HUES64 (cell line): ENCODE data around the gene RPL10A.

Experiments
- H3K27ac ChIP-seq: 2 replicates; pipeline ENCODE4 v1.7.0; 2013; ENCODE audit warnings: low read depth, low read length, inconsistent platforms
- H3K27me3 ChIP-seq: 2 replicates; pipeline ENCODE4 v1.6.1; 2013; ENCODE audit warnings: mild to moderate bottlenecking, low read length; ENCODE audit not compliant: insufficient read depth
- H3K36me3 ChIP-seq: 2 replicates; pipeline ENCODE4 v1.6.1; 2013; ENCODE audit warnings: mild to moderate bottlenecking, low read length; ENCODE audit not compliant: insufficient read depth
- H3K4me1 ChIP-seq: 2 replicates; pipeline ENCODE4 v1.6.1; 2013; ENCODE audit warnings: mild to moderate bottlenecking, low read length, moderate library complexity; ENCODE audit not compliant: insufficient read depth
- H3K4me3 ChIP-seq: 2 replicates; pipeline ENCODE4 v1.5.1; 2013; ENCODE audit warnings: mild to moderate bottlenecking, low read length, moderate library complexity
- H3K9ac ChIP-seq: 2 replicates; pipeline ENCODE4 v1.6.1; 2013; ENCODE audit warnings: mild to moderate bottlenecking, low read depth, low read length
- H3K9me3 ChIP-seq: 2 replicates; pipeline ENCODE4 v1.6.1; 2013; ENCODE audit warnings: low read depth, low read length; ENCODE audit not compliant: insufficient read depth
- WGBS: fragments of 150-250, 120-280 bp; methylation state at CpG from one replicate; pipeline ENCODE4 v1.1.7; 2013; ENCODE audit warnings: missing lambda C conversion rate; 5-methylcytosine and 5-hydroxymethylcytosine counted together

The RPL10A gene

GRCh38 chr6:35468980-35469750 lies 964 bp downstream of the RPL10A start:
- H3K9me3 ChIP-seq = no peaks in the 10 kb centered on the region
- peak overlapping the region; percentile 93 for H3K27ac ChIP-seq
- H3K9ac ChIP-seq = peak overlapping the region; percentile 99
- peaks cover 4% of the 10 kb centered on the region; the same call in 1 of the 2 replicates for H3K4me1 ChIP-seq
- 1% methylated on average over 37 of the region's 37 CpGs for WGBS
- peaks cover 63% of the 10 kb centered on the region for H3K36me3 ChIP-seq
- peak overlapping the region; percentile 85 for H3K4me3 ChIP-seq
- H3K27me3 ChIP-seq = peaks cover 3% of the 10 kb centered on the region; the same call in 1 of the 2 replicates

GRCh38 chr6:35469751-35470662 lies 1.8 kb downstream of the RPL10A start:
- WGBS = 34% methylated on average over 17 of the region's 18 CpGs
- no peaks in the 10 kb centered on the region for H3K9me3 ChIP-seq
- H3K4me3 ChIP-seq = peak overlapping the region; percentile 85
- H3K27me3 ChIP-seq = peaks cover 3% of the 10 kb centered on the region; the same call in 1 of the 2 replicates
- peaks cover 4% of the 10 kb centered on the region; the same call in 1 of the 2 replicates for H3K4me1 ChIP-seq
- peak overlapping the region; percentile 93; the same call in 1 of the 2 replicates for H3K27ac ChIP-seq
- peaks cover 66% of the 10 kb centered on the region for H3K36me3 ChIP-seq
- H3K9ac ChIP-seq = peak overlapping the region; percentile 99

- Histone ChIP-seq H3K4me3 (peak overlapping the region; percentile 85), H3K9me3 (no peaks in the 10 kb centered on the region), H3K4me1 (peaks cover 4% of the 10 kb centered on the region; the same call in 1 of the 2 replicates), H3K9ac (peak overlapping the region; percentile 18), H3K27me3 (peaks cover 3% of the 10 kb centered on the region; the same call in 1 of the 2 replicates), H3K27ac (peak overlapping the region; percentile 1; the same call in 1 of the 2 replicates), H3K36me3 (peaks cover 67% of the 10 kb centered on the region)
- 84% methylated on average over 3 of the region's 3 CpGs for WGBS
Measured at GRCh38 chr6:35470663-35471120, 2.5 kb downstream of the RPL10A start.

- WGBS = 82% methylated on average over 8 of the region's 8 CpGs
- H3K9ac ChIP-seq = peak overlapping the region; percentile 43; the same call in 1 of the 2 replicates
- H3K36me3 ChIP-seq = peaks cover 62% of the 10 kb centered on the region
- H3K9me3 ChIP-seq = no peaks in the 10 kb centered on the region
- H3K27me3 ChIP-seq = peaks cover 3% of the 10 kb centered on the region; the same call in 1 of the 2 replicates
- H3K4me3 ChIP-seq = peak overlapping the region; percentile 85; the same call in 1 of the 2 replicates
- peak overlapping the region; percentile 63; the same call in 1 of the 2 replicates for H3K27ac ChIP-seq
- peaks cover 4% of the 10 kb centered on the region; the same call in 1 of the 2 replicates for H3K4me1 ChIP-seq
Measured at GRCh38 chr6:35471836-35472345, 3.7 kb downstream of the RPL10A start.

- Histone ChIP-seq H3K4me3 (no peak overlapping the region), H3K27me3 (no peaks in the 10 kb centered on the region), H3K27ac (peak overlapping the region; percentile 62; the same call in 1 of the 2 replicates), H3K36me3 (peaks cover 65% of the 10 kb centered on the region), H3K9ac (no peak overlapping the region), H3K4me1 (peaks cover 4% of the 10 kb centered on the region; the same call in 1 of the 2 replicates), H3K9me3 (no peaks in the 10 kb centered on the region)
- WGBS = 83% methylated on average over 9 of the region's 9 CpGs
Measured at GRCh38 chr6:35473075-35473849, 5.1 kb downstream of the RPL10A start.

- Histone ChIP-seq H3K36me3 (peaks cover 66% of the 10 kb centered on the region), H3K9ac (no peak overlapping the region), H3K27ac (peak overlapping the region; percentile 43; the same call in 1 of the 2 replicates), H3K4me1 (peaks cover 4% of the 10 kb centered on the region; the same call in 1 of the 2 replicates), H3K27me3 (no peaks in the 10 kb centered on the region), H3K4me3 (no peak overlapping the region), H3K9me3 (no peaks in the 10 kb centered on the region)
Measured at GRCh38 chr6:35473850-35474130, 5.6 kb downstream of the RPL10A start.

GRCh38 chr6:35474131-35474941 lies 6.1 kb downstream of the RPL10A start:
- Histone ChIP-seq H3K27ac (peak overlapping the region; percentile 43; the same call in 1 of the 2 replicates), H3K9ac (no peak overlapping the region), H3K27me3 (no peaks in the 10 kb centered on the region), H3K4me3 (no peak overlapping the region), H3K36me3 (peaks cover 63% of the 10 kb centered on the region), H3K9me3 (no peaks in the 10 kb centered on the region), H3K4me1 (peaks cover 4% of the 10 kb centered on the region; the same call in 1 of the 2 replicates)
- 84% methylated on average over 10 of the region's 14 CpGs for WGBS

GRCh38 chr6:35474942-35475570 lies 6.9 kb downstream of the RPL10A start:
- Histone ChIP-seq H3K27me3 (no peaks in the 10 kb centered on the region), H3K4me3 (no peak overlapping the region), H3K27ac (no peak overlapping the region), H3K4me1 (peaks cover 4% of the 10 kb centered on the region; the same call in 1 of the 2 replicates), H3K9me3 (no peaks in the 10 kb centered on the region), H3K9ac (no peak overlapping the region), H3K36me3 (peaks cover 60% of the 10 kb centered on the region)
- WGBS = 92% methylated on average over 20 of the region's 20 CpGs

GRCh38 chr6:35475573-35475972 lies 7.4 kb downstream of the RPL10A start:
- WGBS = 98% methylated on average over 4 of the region's 4 CpGs
- H3K27ac ChIP-seq = no peak overlapping the region
- no peaks in the 10 kb centered on the region for H3K9me3 ChIP-seq
- H3K4me1 ChIP-seq = peaks cover 4% of the 10 kb centered on the region; the same call in 1 of the 2 replicates
- H3K36me3 ChIP-seq = peaks cover 54% of the 10 kb centered on the region
- H3K27me3 ChIP-seq = no peaks in the 10 kb centered on the region
- H3K4me3 ChIP-seq = no peak overlapping the region
- H3K9ac ChIP-seq = no peak overlapping the region
